Ishikawa (cell line): ENCODE measurements around the gene MRM1.

Experiments used
- CEBPB ChIP-seq: IDR thresholded peaks from 2 replicates; pipeline ENCODE4 v1.6.1; 2012
- EP300 ChIP-seq: IDR thresholded peaks from 2 replicates; pipeline ENCODE4 v1.6.1; 2012; ENCODE audit warnings: borderline replicate concordance
- MAX ChIP-seq: IDR thresholded peaks from 2 replicates; pipeline ENCODE4 v1.6.1; 2012
- NFIC ChIP-seq: IDR thresholded peaks from 2 replicates; pipeline ENCODE4 v1.6.1; 2012
- YY1 ChIP-seq: IDR thresholded peaks from 2 replicates; pipeline ENCODE4 v1.6.1; 2012; ENCODE audit warnings: low read depth

GRCh38 chr17:36602030-36602748 is 806 bp downstream of the MRM1 start:
- TF ChIP-seq NFIC (no peak), EP300 (no peak), YY1 (no peak), MAX (no peak), CEBPB (no peak)
